PC-3 (cell line): ENCODE measurements around the gene TSFM. TPM values are rescaled to one million over a fixed set of nuclear protein-coding genes. Genes with fewer than 3 reads are reported as not detected.

Experiments
- ATAC-seq: fragments of 200-7000 bp; cut with Tn5 transposase; 2 replicates; pipeline ENCODE4 v1.9.1; 2020; ENCODE audit warnings: mild to moderate bottlenecking, moderate library complexity
- BruUV-seq: library from RNA; stranded (reverse); fragments of 400-500 nt; replicated peaks from 2 replicates; lab custom pipeline; 2021; lab: Mats Ljungman, UMichigan
- CTCF ChIA-PET: fragments of 300-600 bp; sonication (Branson Sonifier 250); formaldehyde crosslinking; loops from one replicate; lab custom pipeline; 2022; ENCODE audit warnings: antibody characterized with exemption; lab: Charles Lee
- POLR2A ChIA-PET: fragments of 300-600 bp; sonication (Branson Sonifier 250); formaldehyde crosslinking; loops from one replicate; lab custom pipeline; 2022; ENCODE audit warnings: antibody characterized with exemption; ENCODE audit not compliant: unreplicated experiment; lab: Charles Lee
- DNase-seq: peaks from one replicate; pipeline ENCODE4 v3.0.0-alpha.2; 2015
- H2AFZ ChIP-seq: fragments of 300-600 bp; sonication (generic); 2 replicates; pipeline ENCODE4 v1.6.0; 2016; ENCODE audit warnings: antibody characterized with exemption, low read length
- H3F3A ChIP-seq: fragments of 300-600 bp; sonication (generic); one replicate; pipeline ENCODE4 v1.6.0; 2017; ENCODE audit warnings: antibody characterized with exemption, low read length, control low read depth, mild to moderate bottlenecking; ENCODE audit not compliant: unreplicated experiment
- H3K27ac ChIP-seq: fragments of 300-600 bp; sonication (generic); 2 replicates; pipeline ENCODE4 v1.5.1; 2016; ENCODE audit warnings: mild to moderate bottlenecking, low read length
- H3K27me3 ChIP-seq: fragments of 300-600 bp; sonication (generic); 2 replicates; pipeline ENCODE4 v1.6.1; 2016; ENCODE audit warnings: low read length, mixed read lengths
- H3K36me3 ChIP-seq: fragments of 300-600 bp; sonication (generic); 2 replicates; pipeline ENCODE4 v1.6.1; 2016; ENCODE audit warnings: low read depth, mixed run types, low read length, mixed read lengths
- H3K4me1 ChIP-seq: fragments of 300-600 bp; sonication (generic); 2 replicates; pipeline ENCODE4 v1.5.1; 2016; ENCODE audit warnings: low read length; ENCODE audit not compliant: insufficient read depth
- H3K4me2 ChIP-seq: fragments of 300-600 bp; sonication (generic); 2 replicates; pipeline ENCODE4 v1.6.0; 2016; ENCODE audit warnings: low read length
- H3K4me3 ChIP-seq: fragments of 300-600 bp; sonication (generic); 2 replicates; pipeline ENCODE4 v1.5.1; 2016; ENCODE audit warnings: mild to moderate bottlenecking, low read length, mixed read lengths
- H3K79me2 ChIP-seq: fragments of 300-600 bp; sonication (generic); 2 replicates; pipeline ENCODE4 v1.6.1; 2017; ENCODE audit warnings: low read length, mixed read lengths
- H3K9ac ChIP-seq: fragments of 300-600 bp; sonication (generic); 2 replicates; pipeline ENCODE4 v1.6.0; 2016; ENCODE audit warnings: mild to moderate bottlenecking, low read length
- H3K9me2 ChIP-seq: fragments of 300-600 bp; sonication (generic); replicated peaks from 2 replicates; pipeline ENCODE4 v1.6.1; 2016; ENCODE audit warnings: mixed run types, low read length, mixed read lengths
- H3K9me3 ChIP-seq: fragments of 300-600 bp; sonication (generic); 2 replicates; pipeline ENCODE4 v1.6.1; 2016; ENCODE audit warnings: low read length, mixed read lengths
- H4K20me1 ChIP-seq: fragments of 300-600 bp; sonication (generic); 2 replicates; pipeline ENCODE4 v1.6.1; 2016; ENCODE audit warnings: low read length, mixed read lengths
- CTCF ChIP-seq: fragments of 300-600 bp; sonication (generic); conservative IDR thresholded peaks from 2 replicates; pipeline ENCODE4 v1.5.1; 2017; ENCODE audit warnings: antibody characterized with exemption, low read depth, mild to moderate bottlenecking, low read length
- EZH2 ChIP-seq: fragments of 300-600 bp; sonication (generic); IDR thresholded peaks from one replicate; pipeline ENCODE4 v1.6.1; 2017; ENCODE audit warnings: antibody characterized with exemption, mild to moderate bottlenecking, low read length; ENCODE audit not compliant: unreplicated experiment
- EZH2phosphoT487 ChIP-seq: fragments of 300-600 bp; sonication (generic); IDR thresholded peaks from 2 replicates; pipeline ENCODE4 v1.6.1; 2018; ENCODE audit warnings: mild to moderate bottlenecking, antibody characterized with exemption, low read length, borderline replicate concordance
- intact Hi-C: fragments of 100-400 bp; cut with micrococcal nuclease; formaldehyde crosslinking; loops from 2 replicates; pipeline ENCODE4 v1.9.0; 2023
- total RNA-seq: library from RNA; depleted of rRNA; stranded (reverse); fragments of >200 nt; gene quantifications from 2 replicates; pipeline ENCODE4 v1.2.3, GENCODE V29; 2014

The TSFM gene
- total RNA-seq, 1 experiment from 2014 or later: 63.0 TPM

DNA sequence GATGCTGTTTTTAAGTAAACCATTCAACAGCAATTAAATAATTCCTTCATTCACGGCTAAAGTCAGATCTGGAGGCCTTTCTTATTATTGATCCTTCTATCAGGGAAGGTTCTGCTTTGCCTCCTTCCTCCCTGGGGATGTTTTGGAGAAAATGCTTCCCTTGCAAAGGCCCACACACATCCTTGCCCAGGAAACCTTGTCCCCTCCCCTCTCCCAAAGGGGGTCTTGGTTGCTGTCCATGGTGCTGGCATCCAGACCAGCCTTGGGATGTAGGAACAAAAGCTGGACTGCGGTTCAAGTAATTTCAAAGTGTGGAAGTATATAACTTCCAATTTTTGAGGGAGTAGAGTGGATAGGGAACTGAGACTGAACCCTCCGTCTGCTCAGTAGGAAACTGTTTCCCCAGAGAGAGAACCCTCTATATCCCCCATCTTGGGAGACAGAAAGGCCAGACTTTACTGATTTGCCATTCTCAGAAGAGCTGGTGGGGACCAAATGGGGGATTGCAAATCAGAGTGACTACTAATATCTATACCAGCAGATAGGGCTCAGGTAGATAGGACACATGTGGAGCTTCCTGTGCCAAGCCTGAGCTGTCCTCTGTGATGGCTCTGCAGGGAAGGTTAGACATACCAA lies 22.1 kb upstream of the TSFM start:
- no peak overlapping the region for H2AFZ ChIP-seq
- BruUV-seq: no TSS peak
- no peaks in the 10 kb centered on the region for H4K20me1 ChIP-seq
- H3K79me2 ChIP-seq: no peaks in the 10 kb centered on the region; the same call in 1 of the 2 replicates
- H3K27ac ChIP-seq: no peak overlapping the region
- H3K4me2 ChIP-seq: no peak overlapping the region
- peaks cover 21% of the 10 kb centered on the region for H3K4me1 ChIP-seq
- no peak overlapping the region for H3K4me3 ChIP-seq
- H3K27me3 ChIP-seq: no peaks in the 10 kb centered on the region
- H3K36me3 ChIP-seq: no peaks in the 10 kb centered on the region
- DNase-seq (no peak), ATAC-seq (no peak)
- ChIA-PET POLR2A (no interaction called here), CTCF (no interaction called here)
- H3K9ac ChIP-seq: no peak overlapping the region
- H3K9me2 ChIP-seq: no peaks in the 10 kb centered on the region
- intact Hi-C loops: no loop called here
- TF ChIP-seq EZH2phosphoT487 (no peak), EZH2 (no peak)
- H3K9me3 ChIP-seq: no peaks in the 10 kb centered on the region
- H3F3A ChIP-seq: no peaks in the 10 kb centered on the region

- Histone ChIP-seq H4K20me1 (no peaks in the 10 kb centered on the region), H3K36me3 (no peaks in the 10 kb centered on the region), H3F3A (no peaks in the 10 kb centered on the region), H3K79me2 (no peaks in the 10 kb centered on the region), H3K9me2 (no peaks in the 10 kb centered on the region), H3K27me3 (no peaks in the 10 kb centered on the region), H3K27ac (no peak overlapping the region), H3K4me3 (no peak overlapping the region), H3K9me3 (no peaks in the 10 kb centered on the region), H3K4me2 (no peak overlapping the region), H3K4me1 (peaks cover 25% of the 10 kb centered on the region), H3K9ac (no peak overlapping the region), H2AFZ (no peak overlapping the region)
- ATAC-seq (no peak), DNase-seq (no peak)
- POLR2A ChIA-PET: no interaction called here
- CTCF ChIA-PET: no interaction called here
- TF ChIP-seq CTCF: no peak
- no peak for TF ChIP-seq EZH2
- TF ChIP-seq EZH2phosphoT487: no peak
- no TSS peak for BruUV-seq
- intact Hi-C loops: no loop called here
These were observed 21.1 kb upstream of the TSFM start for GRCh38 chr12:57761391-57761998.

- intact Hi-C loops: no loop called here
- ATAC-seq: no peak
- H3K4me2 ChIP-seq: no peak overlapping the region
- H3K9me2 ChIP-seq: no peaks in the 10 kb centered on the region
- no peaks in the 10 kb centered on the region for H3F3A ChIP-seq
- ChIA-PET CTCF (no interaction called here), POLR2A (no interaction called here)
- no peak overlapping the region for H3K9ac ChIP-seq
- no TSS peak for BruUV-seq
- H2AFZ ChIP-seq: no peak overlapping the region
- no peaks in the 10 kb centered on the region for H3K9me3 ChIP-seq
- no peaks in the 10 kb centered on the region for H4K20me1 ChIP-seq
- H3K4me3 ChIP-seq: no peak overlapping the region
- no peak for TF ChIP-seq EZH2phosphoT487
- no peak for TF ChIP-seq EZH2
- TF ChIP-seq CTCF: no peak
- no peak for DNase-seq
- H3K36me3 ChIP-seq: no peaks in the 10 kb centered on the region
- H3K79me2 ChIP-seq: no peaks in the 10 kb centered on the region
- H3K27ac ChIP-seq: no peak overlapping the region
- peaks cover 33% of the 10 kb centered on the region for H3K4me1 ChIP-seq
- H3K27me3 ChIP-seq: no peaks in the 10 kb centered on the region
These were observed 20.1 kb upstream of the TSFM start for GRCh38 chr12:57762463-57762862.
